CD4-positive, alpha-beta T cell treated with Interleukin-2 at 100 ng/mL for 4 hours (primary cell): Measurements from ENCODE around the gene NPEPPS.
"Not testable (repeated sequence)": the region's sequence is repeated elsewhere in the genome, so short reads cannot be mapped to it uniquely, and the experiment has no call there.

Experiments used
- DNase-seq: peaks from one replicate; pipeline ENCODE4 v3.0.0-alpha.2; 2020; ENCODE audit warnings: low spot score

NPEPPS gene, protein sequence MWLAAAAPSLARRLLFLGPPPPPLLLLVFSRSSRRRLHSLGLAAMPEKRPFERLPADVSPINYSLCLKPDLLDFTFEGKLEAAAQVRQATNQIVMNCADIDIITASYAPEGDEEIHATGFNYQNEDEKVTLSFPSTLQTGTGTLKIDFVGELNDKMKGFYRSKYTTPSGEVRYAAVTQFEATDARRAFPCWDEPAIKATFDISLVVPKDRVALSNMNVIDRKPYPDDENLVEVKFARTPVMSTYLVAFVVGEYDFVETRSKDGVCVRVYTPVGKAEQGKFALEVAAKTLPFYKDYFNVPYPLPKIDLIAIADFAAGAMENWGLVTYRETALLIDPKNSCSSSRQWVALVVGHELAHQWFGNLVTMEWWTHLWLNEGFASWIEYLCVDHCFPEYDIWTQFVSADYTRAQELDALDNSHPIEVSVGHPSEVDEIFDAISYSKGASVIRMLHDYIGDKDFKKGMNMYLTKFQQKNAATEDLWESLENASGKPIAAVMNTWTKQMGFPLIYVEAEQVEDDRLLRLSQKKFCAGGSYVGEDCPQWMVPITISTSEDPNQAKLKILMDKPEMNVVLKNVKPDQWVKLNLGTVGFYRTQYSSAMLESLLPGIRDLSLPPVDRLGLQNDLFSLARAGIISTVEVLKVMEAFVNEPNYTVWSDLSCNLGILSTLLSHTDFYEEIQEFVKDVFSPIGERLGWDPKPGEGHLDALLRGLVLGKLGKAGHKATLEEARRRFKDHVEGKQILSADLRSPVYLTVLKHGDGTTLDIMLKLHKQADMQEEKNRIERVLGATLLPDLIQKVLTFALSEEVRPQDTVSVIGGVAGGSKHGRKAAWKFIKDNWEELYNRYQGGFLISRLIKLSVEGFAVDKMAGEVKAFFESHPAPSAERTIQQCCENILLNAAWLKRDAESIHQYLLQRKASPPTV

DNA sequence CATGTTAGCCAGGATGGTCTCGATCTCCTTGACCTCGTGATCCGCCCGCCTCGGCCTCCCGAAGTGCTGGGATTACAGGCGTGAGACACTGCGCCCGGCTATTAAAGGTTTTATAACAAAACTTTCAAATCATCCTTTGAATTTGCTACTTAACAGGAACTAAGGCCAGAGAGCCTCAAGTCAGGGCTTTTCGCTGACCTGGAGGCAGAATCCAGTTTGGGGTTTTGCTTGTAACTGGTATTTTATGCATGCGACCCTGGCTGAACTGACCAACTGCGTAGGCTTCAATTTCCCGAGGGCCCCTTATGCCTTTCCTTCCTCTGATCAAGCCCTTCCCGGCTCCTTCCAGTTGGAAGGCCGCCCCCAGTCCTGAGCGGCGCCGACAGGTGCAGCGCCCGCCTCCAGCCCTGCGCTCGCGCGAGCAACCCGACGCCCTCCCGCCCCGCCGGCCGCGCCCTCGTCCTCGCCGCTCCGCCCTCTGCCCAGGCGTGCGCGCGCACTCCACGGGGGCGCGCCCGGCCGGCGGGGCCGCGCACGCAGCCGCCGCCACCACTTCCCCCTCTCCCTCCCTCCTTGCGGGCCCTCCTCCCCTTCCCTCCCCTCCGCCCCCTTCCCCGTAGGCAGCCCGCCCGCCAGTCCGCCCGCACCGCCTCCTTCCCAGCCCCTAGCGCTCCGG lies at the start of gene NPEPPS:
TSS of gene NPEPPS (plus strand) at position 552 of the 676 bp plus-strand sequence. CDS start 193 bp downstream, outside the sequence.
- peak; percentile 90 for DNase-seq

DNA sequence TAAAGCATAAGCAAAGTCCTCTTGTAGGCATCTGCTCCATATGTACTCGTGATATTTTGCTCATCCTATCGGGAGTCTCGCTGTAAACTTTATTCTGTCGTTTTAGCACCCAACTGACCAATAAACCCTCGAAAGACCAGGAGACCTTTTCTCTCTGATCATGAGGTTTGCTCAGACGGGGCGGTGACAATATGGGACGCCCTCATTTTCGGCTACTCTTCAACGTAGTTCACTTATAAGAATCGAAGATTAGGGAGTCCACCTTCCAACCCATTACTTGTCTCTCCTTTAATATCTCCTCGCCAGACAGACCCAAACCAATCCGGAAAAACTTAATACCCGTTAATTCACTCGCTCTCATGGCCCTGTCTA lies 39.1 kb upstream of the NPEPPS start:
- not testable (repeated sequence) for DNase-seq

DNA sequence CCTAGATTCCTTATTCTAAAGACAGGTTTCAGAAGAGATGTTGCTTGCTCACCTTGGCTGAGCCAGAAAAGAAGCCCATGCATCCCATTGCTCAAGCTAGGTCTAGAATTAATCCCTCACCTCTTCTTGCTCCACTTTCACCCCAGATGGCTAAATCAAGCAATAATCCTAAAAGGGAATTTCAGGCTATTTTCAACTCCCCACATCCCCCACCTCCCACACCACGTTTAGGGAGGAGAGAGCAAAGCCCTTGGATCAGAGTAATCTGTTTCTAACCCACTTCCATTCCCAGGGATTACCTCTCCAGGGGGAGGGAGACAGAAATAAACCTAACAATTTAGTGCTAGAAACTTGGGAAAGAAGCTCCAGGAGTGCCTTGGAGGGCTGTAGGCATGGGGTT lies 31.8 kb upstream of the NPEPPS start:
- DNase-seq = not testable (repeated sequence)

DNA sequence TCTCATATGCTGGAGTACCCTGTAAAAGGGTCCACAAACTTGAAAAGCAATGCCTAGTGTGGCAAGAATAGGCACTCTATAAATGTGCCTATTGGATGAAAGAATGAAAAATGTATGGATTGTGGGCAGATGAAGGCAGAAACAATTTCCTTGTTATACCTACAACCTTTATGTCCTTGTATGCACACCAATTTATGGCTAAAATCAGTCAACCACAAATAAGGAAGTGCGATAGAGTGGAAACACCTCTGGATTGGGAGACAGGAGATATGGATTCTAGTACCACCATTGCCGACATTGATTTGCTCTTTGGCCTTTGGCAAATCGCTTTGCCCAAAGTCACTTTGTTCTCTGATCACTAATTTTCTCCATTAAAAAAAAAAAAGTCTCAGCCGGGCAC lies 31.4 kb upstream of the NPEPPS start:
- not testable (repeated sequence) for DNase-seq

DNA sequence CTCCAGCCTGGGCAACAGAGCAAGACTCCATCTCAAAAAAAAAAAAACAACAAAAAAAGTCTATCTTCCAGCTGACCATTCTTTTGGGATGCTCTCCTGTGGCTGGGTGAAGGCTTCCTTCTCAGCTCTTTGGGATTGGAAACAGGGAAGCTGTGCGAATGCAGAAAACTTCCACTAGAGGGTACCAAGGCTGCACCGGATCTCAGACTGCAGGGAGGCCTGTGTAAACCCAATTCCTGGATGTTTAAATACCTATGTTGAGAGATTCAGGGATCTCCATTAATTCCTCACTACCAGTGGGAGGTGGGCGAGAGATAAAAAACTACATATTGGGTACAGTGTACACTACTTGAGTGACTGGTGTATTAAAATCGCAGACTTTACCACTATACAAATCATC lies 30.3 kb upstream of the NPEPPS start:
- DNase-seq = not testable (repeated sequence)

DNA sequence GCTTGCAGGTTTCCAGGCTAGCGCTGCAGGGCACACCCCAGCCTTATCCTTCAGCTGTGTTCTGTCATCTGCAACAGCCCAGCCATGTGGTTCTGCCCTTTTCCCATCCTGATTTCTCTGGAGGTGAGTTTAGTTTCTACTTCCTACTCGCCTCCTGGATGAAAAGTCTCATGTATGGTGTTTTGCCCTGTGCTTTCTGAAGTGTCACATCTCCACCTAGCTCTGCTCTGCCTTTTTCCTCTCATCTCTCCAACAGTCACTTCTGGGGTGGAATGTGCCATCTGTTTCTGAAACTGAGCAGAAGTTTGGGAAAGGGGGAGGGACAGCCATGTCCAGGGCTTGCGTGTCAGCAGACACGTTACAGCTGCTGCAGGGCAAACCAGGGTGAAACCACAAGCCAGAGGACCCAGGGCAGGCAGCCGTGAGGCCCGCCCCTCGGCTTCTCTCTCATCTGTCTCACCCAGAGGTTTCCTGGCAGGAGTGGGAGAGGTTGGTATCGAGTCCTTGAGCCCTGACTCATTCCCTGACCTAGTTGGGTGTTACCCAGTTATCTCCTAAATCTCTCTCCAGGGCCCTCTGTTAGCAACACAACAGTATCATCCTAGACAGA lies 28.7 kb upstream of the NPEPPS start:
- peak; percentile 21 for DNase-seq

DNA sequence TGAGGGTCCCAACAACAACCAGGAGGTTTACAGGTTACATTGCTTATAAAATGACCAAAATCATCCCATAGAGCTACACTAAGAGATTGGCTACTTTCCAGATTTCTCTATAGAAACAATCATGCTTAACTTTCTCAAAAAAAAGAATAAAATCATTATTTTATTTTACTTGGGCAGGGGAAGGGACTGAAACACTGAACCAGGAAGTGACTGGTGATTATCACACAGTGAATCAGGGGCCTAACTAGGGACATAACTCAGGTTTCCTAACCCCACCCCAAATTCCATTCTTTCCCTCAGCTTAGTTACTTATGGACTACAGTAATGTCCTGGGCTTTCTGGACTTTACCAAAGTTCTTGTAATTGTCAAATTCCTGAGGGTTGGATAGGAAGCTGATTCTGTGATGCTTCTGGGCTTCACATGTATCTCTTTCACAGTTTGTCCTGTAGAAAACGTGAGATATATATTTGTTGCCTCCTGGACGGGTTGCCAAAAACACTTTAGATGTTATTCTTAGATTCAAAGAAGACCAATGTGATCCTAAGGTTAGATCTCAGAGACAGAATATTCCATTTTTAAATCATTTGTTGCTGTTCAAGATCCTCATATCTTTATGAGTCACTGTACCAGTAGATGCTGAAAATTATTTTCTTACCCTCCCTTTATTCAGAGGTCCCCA lies 28.0 kb upstream of the NPEPPS start:
- DNase-seq = not testable (repeated sequence)

DNA sequence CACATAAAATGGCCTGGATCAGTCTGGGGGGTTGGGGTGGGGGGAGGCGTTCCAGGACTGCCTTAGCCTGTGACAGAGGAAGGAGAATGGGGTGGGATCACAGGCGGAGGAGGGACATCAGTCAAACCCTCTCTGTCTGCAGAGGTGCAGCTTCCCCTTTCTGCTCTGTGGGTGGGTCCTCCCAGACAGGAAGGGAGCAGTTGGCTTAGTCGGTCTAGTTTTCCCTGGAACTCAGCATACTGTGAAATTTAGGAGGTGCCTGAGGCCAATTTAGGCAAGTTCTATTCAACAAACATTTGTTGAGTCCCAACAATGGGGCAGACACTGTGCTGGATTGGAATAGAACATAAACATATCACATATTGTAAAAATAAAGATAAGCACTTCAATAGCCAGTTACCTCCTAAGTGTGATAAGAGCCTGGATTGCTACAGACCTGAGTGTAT lies 19.2 kb upstream of the NPEPPS start:
- not testable (repeated sequence) for DNase-seq

DNA sequence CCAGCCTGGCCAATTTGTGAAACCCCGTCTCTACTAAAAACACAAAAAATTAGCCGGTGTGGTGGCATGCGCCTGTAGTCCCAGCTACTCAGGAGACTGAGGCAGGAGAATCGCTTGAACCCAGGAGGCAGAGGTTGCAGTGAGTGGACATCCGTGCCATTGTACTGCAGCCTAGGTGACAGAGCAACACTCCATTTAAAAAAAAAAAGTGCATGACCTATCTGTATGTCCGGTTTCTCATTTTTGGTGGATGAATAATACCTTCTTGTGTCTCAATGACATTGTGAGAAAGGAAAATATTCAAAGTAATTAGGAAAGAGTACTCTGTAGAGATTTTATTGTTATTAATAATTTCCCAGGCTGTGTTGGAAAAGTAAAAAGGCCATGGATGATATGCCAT lies 17.6 kb upstream of the NPEPPS start:
- DNase-seq = not testable (repeated sequence)

DNA sequence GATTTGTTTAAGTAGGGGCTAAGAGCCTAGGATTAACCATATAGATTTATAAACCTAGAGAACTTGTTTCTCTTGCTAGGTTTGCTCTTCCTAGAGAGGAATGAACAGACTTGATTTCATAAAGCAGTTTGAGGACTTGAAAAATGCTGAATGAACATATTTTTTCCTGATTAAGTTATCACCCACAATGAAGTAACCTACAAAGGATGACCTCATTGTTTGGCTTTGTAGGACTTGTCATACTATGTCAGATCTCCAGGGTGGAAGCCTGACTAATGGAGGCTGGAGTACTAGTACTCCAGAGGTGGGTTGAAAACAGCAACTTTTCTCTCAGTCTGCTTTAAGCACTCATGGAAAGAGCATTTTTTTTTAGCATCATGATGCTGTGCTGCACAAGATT lies 12.0 kb upstream of the NPEPPS start:
- not testable (repeated sequence) for DNase-seq

DNA sequence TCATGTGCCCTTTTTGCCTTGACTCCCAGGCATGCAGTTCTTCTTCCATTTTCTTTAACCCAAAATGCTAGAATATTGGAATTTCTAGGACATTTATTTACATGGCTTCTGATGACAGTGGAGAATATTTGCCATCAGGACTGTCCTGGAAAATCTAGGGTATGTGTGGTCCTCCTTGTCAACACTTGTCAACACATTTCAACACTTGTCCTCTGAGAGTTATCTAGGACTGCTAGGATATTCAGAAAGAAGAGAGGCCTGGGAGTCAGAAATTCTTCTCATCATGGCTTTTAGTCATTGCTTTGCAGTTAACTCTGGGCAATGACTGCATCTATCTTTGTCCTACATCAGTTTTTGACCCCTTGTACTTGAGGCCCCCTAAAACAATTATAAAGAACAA lies 11.5 kb upstream of the NPEPPS start:
- not testable (repeated sequence) for DNase-seq

DNA sequence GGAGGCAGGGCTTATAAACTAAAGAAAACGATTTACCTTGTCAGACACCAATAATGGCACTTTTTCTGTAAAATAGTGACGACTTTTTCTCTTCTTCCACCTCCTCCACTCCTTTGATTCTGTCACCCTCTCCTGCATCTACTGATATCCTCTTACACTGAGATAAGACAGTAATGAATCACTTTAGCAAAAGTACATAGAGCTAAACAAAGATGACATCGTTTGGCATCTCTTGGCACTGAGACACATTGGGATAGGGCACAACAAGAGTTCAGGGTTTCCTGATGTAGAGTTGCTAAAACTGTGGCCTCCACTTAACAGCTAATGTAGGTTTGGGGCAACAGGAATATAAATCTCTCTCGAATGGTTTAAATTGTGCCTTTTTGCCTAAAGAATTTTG lies 10.6 kb upstream of the NPEPPS start:
- not testable (repeated sequence) for DNase-seq

DNA sequence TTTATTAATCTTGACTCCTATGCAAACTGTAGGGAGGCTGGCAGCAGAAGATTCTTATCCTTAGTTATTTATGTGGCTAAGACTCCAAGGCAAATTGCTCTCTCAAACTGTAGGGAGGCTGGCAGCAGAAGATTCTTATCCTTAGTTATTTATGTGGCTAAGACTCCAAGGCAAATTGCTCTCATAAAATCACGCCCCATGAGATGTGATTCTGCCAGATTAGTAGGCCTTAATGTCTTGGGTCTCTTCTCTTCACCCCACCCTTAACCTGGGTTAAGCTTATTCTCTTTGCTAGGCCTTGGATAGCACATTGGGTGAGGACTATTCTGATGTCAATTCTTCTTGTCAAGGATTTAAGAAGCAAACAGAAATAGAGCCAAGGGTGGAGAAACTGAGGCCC lies 9.5 kb upstream of the NPEPPS start:
- not testable (repeated sequence) for DNase-seq

DNA sequence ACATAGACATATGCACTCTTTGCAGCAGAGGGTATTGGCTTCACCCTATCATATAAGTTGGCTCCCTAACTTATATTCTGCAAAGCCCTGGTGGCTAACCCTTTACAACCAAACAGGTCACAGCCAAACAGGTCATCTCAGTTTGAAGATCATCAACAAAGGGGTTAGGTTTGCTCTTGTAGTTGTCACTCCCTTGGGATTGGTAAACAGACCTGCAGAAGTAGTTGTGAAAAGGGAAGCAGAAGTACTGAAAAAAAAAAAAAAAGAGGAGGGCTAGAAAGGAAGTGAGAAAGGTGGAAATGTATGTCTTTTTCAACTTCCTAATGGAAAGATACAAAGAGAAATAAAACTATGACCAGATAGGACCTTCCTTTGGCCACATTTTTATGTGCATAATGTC lies 8.6 kb upstream of the NPEPPS start:
- not testable (repeated sequence) for DNase-seq

DNA sequence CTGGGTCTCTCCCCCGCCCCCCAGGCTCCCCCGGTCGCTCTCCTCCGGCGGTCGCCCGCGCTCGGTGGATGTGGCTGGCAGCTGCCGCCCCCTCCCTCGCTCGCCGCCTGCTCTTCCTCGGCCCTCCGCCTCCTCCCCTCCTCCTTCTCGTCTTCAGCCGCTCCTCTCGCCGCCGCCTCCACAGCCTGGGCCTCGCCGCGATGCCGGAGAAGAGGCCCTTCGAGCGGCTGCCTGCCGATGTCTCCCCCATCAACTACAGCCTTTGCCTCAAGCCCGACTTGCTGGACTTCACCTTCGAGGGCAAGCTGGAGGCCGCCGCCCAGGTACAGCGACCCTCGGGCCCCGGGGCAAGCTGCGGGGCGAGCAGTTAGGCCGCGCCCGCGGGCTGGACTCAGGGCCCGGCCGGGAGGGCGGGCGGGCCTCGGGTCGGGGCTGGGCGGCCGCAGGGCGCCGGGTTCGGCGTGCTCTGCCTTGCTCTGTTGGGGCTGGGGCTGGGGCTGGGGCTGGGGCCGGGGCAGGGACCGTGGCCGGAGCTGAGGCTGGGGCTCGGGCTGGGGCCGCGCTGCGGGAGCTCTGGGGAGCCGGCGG lies 419 bp downstream of the NPEPPS start:
- not testable (repeated sequence) for DNase-seq

DNA sequence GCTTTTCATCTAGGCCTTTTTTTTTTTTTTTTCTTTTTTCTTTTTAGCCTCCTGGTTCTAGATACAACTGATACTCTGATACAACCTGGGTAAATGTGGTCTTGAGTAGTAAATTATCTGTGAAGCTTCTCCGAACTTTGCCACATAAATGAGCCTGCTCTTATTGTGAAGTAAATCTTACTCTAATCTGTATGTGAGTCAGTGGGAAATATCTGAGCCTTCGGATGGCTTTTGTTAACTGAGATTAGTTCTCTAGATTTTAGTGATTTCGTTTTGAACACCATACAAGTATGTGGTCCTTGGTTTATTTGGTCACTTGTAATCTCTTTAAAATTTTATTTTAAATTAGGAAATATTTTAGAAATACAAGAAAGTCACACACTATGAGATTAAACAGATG lies 8.2 kb downstream of the NPEPPS start:
- not testable (repeated sequence) for DNase-seq

DNA sequence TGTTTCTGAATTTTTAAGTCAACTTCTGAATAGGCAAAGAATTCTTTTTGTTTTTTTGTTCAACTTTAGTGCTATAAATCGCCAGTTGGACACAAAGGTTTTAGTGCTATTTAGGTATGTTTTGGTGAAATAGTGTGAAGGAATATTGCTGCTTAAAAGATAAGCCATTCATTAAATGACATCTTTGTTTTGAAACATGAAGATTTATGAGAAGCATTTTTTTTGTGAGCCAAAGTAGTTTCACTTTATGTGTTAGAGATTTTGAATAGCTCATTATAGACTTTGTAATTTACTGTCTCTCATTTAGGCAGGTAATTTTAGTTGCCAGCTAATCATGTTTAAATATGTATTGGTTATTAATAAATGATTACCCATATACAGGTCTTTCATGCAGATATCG lies 10.8 kb downstream of the NPEPPS start:
- DNase-seq = not testable (repeated sequence)

DNA sequence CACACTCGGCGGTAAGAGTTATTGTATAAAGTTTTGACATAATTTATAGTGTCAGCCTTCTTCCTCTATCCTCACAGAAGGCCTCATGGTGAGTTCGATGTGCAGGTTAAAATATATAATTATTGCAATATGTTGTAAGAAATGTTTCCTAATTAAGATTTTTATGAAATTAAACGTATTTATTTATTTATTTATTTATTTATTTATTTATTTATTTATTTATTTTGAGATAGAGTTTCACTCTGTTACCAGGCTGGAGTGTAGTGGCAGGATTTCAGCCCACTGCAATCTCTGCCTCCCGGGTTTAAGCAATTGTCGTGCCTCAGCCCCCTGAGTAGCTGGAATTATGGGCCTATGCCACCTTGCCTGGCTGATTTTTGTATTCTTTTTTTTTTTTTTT lies 13.4 kb downstream of the NPEPPS start:
- not testable (repeated sequence) for DNase-seq

DNA sequence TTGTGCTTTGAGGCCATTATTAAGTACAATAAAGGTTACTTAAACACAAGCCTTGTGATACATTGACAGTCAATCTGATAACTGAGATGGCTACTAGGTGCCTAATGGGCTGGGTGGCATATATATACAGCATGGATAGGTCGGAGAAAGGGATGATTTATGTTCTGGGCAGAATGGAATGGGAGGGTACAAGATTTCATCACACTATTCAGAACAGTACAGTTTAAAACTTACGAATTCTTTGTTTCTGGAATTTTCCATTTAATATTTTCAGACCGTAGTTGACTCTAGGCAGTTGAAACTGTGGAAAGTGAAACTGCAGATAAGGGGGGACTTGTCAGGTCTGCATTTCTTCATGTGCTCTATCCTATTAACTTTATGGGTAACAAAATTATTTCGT lies 23.8 kb downstream of the NPEPPS start:
- not testable (repeated sequence) for DNase-seq

DNA sequence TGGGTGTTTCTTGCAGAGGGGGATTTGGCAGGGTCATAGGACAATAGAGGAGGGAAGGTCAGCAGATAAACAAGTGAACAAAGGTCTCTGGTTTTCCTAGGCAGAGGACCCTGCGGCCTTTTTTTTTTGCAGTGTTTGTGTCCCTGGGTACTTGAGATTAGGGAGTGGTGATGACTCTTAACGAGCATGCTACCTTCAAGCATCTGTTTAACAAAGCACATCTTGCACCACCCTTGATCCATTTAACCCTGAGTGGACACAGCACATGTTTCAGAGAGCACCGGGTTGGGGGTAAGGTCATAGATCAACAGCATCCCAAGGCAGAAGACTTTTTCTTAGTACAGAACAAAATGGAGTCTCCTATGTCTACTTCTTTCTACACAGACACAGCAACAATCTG lies 25.2 kb downstream of the NPEPPS start:
- not testable (repeated sequence) for DNase-seq
